Measurements from ENCODE around the gene LDB1. TPM values are rescaled to one million over a fixed set of nuclear protein-coding genes. Genes with fewer than 3 reads are reported as not detected.

Gene LDB1
- total and polyA plus RNA-seq, 2 of the 13 experiments (the other 11 are each of a cell fraction or from before 2014, with no cell fraction given): 17.2 to 45.5 TPM

- TF ChIP-seq ZSCAN20 (CRISPR knock-in tag; IDR thresholded peaks at IDR 0.05; ENCODE audit: borderline replicate concordance) (0 out of 2 replicates have a peak, but pooled peaks have one; percentile 28), PLRG1 (conservative IDR thresholded peaks at IDR 0.05) (no peak), CBX5 (CRISPR knock-in tag; IDR thresholded peaks at IDR 0.05; ENCODE audit: borderline replicate concordance) (peak; percentile 33; the same call in 1 of the 2 replicates), ZNF549 (CRISPR knock-in tag; IDR thresholded peaks at IDR 0.05) (no peak), IRX3 (CRISPR knock-in tag; IDR thresholded peaks at IDR 0.05; ENCODE audit: borderline replicate concordance, low read depth) (no peak), ZNF510 (CRISPR knock-in tag; IDR thresholded peaks at IDR 0.05; ENCODE audit: low read depth) (0 out of 2 replicates have a peak, but pooled peaks have one; percentile 30), HMG20B (CRISPR knock-in tag; conservative IDR thresholded peaks at IDR 0.05) (no peak), DPF2 (CRISPR knock-in tag; IDR thresholded peaks at IDR 0.05; ENCODE audit: borderline replicate concordance, low read depth) (no peak), ATM (IDR thresholded peaks at IDR 0.05; ENCODE audit: borderline replicate concordance) (no peak), ZIK1 (CRISPR knock-in tag; IDR thresholded peaks at IDR 0.05; ENCODE audit: borderline replicate concordance, low read depth) (no peak), NCOA5 (CRISPR knock-in tag; IDR thresholded peaks at IDR 0.05) (no peak), BATF2 (CRISPR knock-in tag; IDR thresholded peaks at IDR 0.05) (no peak), ZNF121 (CRISPR knock-in tag; IDR thresholded peaks at IDR 0.05) (no peak), ZNF567 (CRISPR knock-in tag; IDR thresholded peaks at IDR 0.05; ENCODE audit: borderline replicate concordance) (no peak), ZNF879 (CRISPR knock-in tag; IDR thresholded peaks at IDR 0.05) (no peak), HOMEZ (CRISPR knock-in tag; IDR thresholded peaks at IDR 0.05; ENCODE audit: low read depth) (no peak), PBX2 (CRISPR knock-in tag; IDR thresholded peaks at IDR 0.05) (no peak), CENPX (CRISPR knock-in tag; IDR thresholded peaks at IDR 0.05) (no peak), GPN1 (CRISPR knock-in tag; IDR thresholded peaks at IDR 0.05; ENCODE audit: borderline replicate concordance) (no peak), FOXJ3 (CRISPR knock-in tag; IDR thresholded peaks at IDR 0.05; ENCODE audit: borderline replicate concordance) (no peak), GATAD2A (CRISPR knock-in tag; IDR thresholded peaks at IDR 0.05) (no peak), ZNF235 (CRISPR knock-in tag; IDR thresholded peaks at IDR 0.05; ENCODE audit: borderline replicate concordance) (0 out of 2 replicates have a peak, but pooled peaks have one; percentile 49), TARDBP (CRISPR knock-in tag; IDR thresholded peaks at IDR 0.05) (no peak), ZNF451 (CRISPR knock-in tag; IDR thresholded peaks at IDR 0.05) (peak; percentile 39; the same call in 1 of the 2 replicates), GABPA (IDR thresholded peaks at IDR 0.05; ENCODE audit: low read depth, low read length) (no peak), GABPA (CRISPR knock-in tag; IDR thresholded peaks at IDR 0.05; ENCODE audit: low read depth) (no peak), ZFP37 (CRISPR knock-in tag; IDR thresholded peaks at IDR 0.05; ENCODE audit: borderline replicate concordance) (no peak), ZNF615 (CRISPR knock-in tag; IDR thresholded peaks at IDR 0.05; ENCODE audit: borderline replicate concordance) (no peak), ZNF547 (CRISPR knock-in tag; IDR thresholded peaks at IDR 0.05) (0 out of 2 replicates have a peak, but pooled peaks have one; percentile 25), NCOA2 (CRISPR knock-in tag; IDR thresholded peaks at IDR 0.05) (no peak)
Observed at GRCh38 chr10:102120142-102120990, at the start of gene LDB1 (continued).
